PFSK-1 (cell line): Measurements from ENCODE around the gene PNPLA4.

Source experiments
- FOXP2 ChIP-seq: optimal IDR thresholded peaks from 2 replicates; pipeline ENCODE3; 2011; ENCODE audit warnings: borderline replicate concordance, control low read depth, inconsistent platforms; ENCODE audit not compliant: insufficient read depth; ENCODE audit errors: extremely low read length, extremely low read depth
- POLR2AphosphoS5 ChIP-seq: IDR thresholded peaks from 2 replicates; pipeline ENCODE4 v1.6.1; 2012; ENCODE audit warnings: low read depth, mild to moderate bottlenecking, control low read depth, low read length, moderate library complexity
- SIN3A ChIP-seq: IDR thresholded peaks from 2 replicates; pipeline ENCODE4 v1.6.1; 2012; ENCODE audit warnings: mild to moderate bottlenecking, low read length, moderate library complexity, borderline replicate concordance; ENCODE audit not compliant: insufficient read depth
- TAF1 ChIP-seq: IDR thresholded peaks from 2 replicates; pipeline ENCODE4 v1.6.1; 2012; ENCODE audit warnings: low read length, control low read depth, borderline replicate concordance; ENCODE audit not compliant: insufficient read depth
- TF ChIP-seq, protein P1 (sequence below), 2 experiments: IDR thresholded peaks; 2 replicates each; pipeline versions ENCODE4 v1.6.1 to v1.8.0; 2011 to 2012; ENCODE audit warnings: low read depth in 2 of 2, low read length in 2 of 2, control low read depth in 1 of 2, inconsistent platforms in 1 of 2, mild to moderate bottlenecking in 1 of 2, moderate library complexity in 1 of 2; ENCODE audit not compliant: insufficient read depth in 1 of 2

PNPLA4 gene

DNA sequence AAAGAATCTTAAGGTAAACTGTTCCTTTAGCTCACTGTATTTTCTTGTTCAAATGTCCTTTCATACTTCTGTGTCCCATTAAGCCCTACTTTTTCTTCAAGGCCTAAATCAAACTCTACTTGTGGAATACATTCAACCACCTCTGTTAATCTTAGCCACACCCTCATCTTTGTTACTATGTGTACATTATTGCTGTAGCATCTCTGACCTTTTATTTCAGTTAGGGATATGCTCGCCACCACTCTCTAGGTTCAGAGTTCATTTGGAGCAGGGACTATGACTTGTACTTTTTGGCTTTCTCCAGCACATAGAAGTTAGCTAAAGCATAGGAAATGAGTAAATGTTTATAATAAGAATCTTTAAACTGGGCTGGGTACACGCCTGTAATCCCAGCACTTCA is 6.8 kb upstream of the PNPLA4 start:
- no peak for TF ChIP-seq FOXP2
- no peak for TF ChIP-seq SIN3A
- no peak for TF ChIP-seq TAF1
- TF ChIP-seq, protein P1, sequence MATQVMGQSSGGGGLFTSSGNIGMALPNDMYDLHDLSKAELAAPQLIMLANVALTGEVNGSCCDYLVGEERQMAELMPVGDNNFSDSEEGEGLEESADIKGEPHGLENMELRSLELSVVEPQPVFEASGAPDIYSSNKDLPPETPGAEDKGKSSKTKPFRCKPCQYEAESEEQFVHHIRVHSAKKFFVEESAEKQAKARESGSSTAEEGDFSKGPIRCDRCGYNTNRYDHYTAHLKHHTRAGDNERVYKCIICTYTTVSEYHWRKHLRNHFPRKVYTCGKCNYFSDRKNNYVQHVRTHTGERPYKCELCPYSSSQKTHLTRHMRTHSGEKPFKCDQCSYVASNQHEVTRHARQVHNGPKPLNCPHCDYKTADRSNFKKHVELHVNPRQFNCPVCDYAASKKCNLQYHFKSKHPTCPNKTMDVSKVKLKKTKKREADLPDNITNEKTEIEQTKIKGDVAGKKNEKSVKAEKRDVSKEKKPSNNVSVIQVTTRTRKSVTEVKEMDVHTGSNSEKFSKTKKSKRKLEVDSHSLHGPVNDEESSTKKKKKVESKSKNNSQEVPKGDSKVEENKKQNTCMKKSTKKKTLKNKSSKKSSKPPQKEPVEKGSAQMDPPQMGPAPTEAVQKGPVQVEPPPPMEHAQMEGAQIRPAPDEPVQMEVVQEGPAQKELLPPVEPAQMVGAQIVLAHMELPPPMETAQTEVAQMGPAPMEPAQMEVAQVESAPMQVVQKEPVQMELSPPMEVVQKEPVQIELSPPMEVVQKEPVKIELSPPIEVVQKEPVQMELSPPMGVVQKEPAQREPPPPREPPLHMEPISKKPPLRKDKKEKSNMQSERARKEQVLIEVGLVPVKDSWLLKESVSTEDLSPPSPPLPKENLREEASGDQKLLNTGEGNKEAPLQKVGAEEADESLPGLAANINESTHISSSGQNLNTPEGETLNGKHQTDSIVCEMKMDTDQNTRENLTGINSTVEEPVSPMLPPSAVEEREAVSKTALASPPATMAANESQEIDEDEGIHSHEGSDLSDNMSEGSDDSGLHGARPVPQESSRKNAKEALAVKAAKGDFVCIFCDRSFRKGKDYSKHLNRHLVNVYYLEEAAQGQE (IDR thresholded peaks at IDR 0.05; ENCODE audit: insufficient read depth in 1 of 2, low read depth in 2 of 2, low read length in 2 of 2) = no peak
- TF ChIP-seq POLR2AphosphoS5 = no peak

DNA sequence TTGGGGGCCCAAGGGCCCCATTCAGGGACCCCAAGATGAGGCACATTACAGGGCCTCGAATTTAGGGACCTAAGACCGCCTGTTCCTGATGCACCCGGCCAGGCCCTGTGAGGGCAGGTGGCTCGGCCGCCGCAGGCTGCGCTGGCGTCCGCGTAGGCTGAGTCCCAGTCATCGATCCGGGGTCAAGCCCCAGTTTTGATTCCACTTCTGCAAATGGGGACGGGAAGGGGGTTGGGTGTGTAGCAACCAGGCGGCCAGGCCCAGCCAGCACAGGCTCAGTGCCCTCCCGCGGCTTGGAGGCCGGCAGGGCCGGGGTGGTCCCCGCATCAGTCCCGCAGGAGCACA is 327 bp downstream of the PNPLA4 start:
- TF ChIP-seq SIN3A (no peak), FOXP2 (no peak), POLR2AphosphoS5 (no peak), TAF1 (no peak)
- TF ChIP-seq, protein P1 (IDR thresholded peaks at IDR 0.05; ENCODE audit: insufficient read depth in 1 of 2, low read depth in 2 of 2, low read length in 2 of 2) = no peak

DNA sequence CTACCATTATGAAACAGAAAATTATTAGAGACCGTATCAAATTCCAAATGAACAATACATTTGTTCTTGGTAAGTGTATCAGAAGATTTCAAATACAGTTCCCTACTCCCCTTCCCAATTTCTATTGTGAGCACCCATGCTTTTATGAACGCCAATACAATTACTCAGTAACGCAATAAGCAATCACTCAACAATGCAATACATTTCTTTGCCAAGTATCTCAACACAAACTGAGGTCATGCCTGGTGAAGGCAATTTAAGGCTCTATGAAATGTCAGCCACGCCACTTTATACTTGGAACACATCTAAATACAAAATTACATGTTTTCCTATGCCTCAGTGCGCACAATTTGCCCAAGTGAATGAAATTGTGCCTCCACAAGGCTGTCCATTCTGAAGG is 712 bp downstream of the PNPLA4 start:
- TF ChIP-seq SIN3A (no peak), POLR2AphosphoS5 (no peak), FOXP2 (no peak), TAF1 (no peak)
- TF ChIP-seq, protein P1 (IDR thresholded peaks at IDR 0.05; ENCODE audit: insufficient read depth in 1 of 2, low read depth in 2 of 2, low read length in 2 of 2) = no peak

DNA sequence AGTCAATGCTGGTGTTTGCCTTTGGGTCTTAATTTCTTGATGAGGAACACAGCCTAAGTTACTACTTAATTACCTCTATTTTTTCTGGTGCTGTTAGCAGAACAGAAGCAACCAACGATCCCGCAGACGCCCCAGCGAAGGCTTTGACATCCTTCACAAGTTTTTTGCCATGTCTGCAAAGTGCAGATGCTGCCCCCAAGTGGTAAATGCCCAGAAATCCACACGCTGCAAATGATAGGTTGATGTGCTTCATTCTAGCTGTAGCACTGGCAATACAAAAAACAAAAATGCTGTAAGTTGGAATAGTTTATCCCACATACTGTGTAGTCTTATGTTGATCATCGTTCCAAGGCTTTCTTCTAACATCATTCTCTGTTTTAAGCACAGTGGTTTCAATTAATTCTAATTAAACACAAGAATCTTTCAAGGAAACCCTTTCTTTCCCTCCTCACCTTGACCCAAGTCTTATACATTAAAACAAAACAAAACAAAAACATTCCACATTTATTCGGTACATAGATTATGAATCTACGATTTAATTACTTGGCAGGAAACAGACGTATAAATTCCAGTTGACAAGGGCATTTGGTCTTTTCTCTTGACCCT is 1.2 kb downstream of the PNPLA4 start:
- no peak for TF ChIP-seq TAF1
- no peak for TF ChIP-seq SIN3A
- no peak for TF ChIP-seq FOXP2
- TF ChIP-seq, protein P1 (IDR thresholded peaks at IDR 0.05; ENCODE audit: insufficient read depth in 1 of 2, low read depth in 2 of 2, low read length in 2 of 2) = no peak
- TF ChIP-seq POLR2AphosphoS5 = no peak

DNA sequence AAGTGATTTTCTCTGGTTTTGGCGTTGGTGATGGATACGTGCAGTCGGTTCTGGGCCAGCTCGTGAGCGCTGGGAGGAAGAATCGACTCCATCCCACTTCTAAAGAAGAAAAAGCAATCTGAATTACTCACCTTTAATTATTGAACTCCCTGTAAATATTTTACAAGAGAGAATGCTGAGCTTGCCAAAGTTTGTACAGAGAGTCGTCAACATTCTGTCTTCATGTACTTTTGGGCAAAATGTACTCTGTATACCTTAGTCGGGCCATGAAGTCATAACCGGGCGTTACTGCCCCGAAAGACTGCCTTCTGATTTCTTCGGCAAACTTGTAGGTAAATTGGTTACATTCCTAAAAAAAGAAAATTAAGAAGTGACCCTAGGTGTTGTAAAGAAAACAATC is 5.5 kb downstream of the PNPLA4 start:
- no peak for TF ChIP-seq SIN3A
- TF ChIP-seq, protein P1 (IDR thresholded peaks at IDR 0.05; ENCODE audit: insufficient read depth in 1 of 2, low read depth in 2 of 2, low read length in 2 of 2) = no peak
- TF ChIP-seq TAF1 = no peak
- no peak for TF ChIP-seq FOXP2
- TF ChIP-seq POLR2AphosphoS5 = no peak
